GM12891 (cell line): ENCODE measurements around the gene ENAH.
"Not testable (repeated sequence)": the region's sequence is repeated elsewhere in the genome, so short reads cannot be mapped to it uniquely, and the experiment has no call there.

Experiments used
- POLR2A ChIP-seq: IDR thresholded peaks from 2 replicates; pipeline ENCODE4 v1.6.1; 2011; ENCODE audit warnings: low read depth, low read length, control low read depth
- POLR2AphosphoS5 ChIP-seq: IDR thresholded peaks from 2 replicates; pipeline ENCODE4 v1.6.1; 2011; ENCODE audit warnings: low read depth, low read length, control low read depth

DNA sequence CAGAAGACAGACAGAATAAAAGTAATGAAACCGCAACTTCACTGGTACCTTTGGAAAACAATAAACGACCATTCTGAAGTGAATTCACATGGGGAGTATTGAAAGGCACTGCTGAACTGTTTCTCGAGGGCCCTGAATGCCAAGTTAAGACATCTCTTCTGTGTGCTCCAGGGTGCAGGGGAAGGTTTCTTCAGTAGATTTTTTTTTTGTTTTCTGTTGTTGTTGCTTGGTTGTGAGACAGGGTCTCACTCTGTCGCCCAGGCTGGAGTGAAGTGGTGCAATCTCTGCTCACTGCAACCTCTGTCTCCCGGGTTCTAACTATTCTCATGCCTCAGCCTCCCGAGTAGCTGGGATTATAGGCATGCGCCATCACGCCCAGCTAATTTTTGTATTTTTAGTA lies 15.9 kb downstream of the ENAH start:
- not testable (repeated sequence) for TF ChIP-seq POLR2AphosphoS5, POLR2A
